Mesothelial cell of epicardium (in vitro differentiated cells): ENCODE data around the gene SLC25A29. TPM values are rescaled to one million over a fixed set of nuclear protein-coding genes. Genes with fewer than 3 reads are reported as not detected.
A peak's percentile ranks its signal among the peaks of the same experiment; 100 is the strongest.
"Not testable (repeated sequence)": the region's sequence is repeated elsewhere in the genome, so short reads cannot be mapped to it uniquely, and the experiment has no call there.

Experiments used
- DNase-seq, 2 experiments: peaks; one replicate each; pipeline ENCODE4 v3.0.0; 2021; ENCODE audit warnings: low spot score in 2 of 2; ENCODE audit not compliant: unreplicated experiment in 2 of 2
- H3K27ac Mint-ChIP-seq: 2 replicates; pipeline ENCODE4 v1.8.0; 2021; ENCODE audit warnings: mixed read lengths
- H3K27me3 Mint-ChIP-seq: 2 replicates; pipeline ENCODE4 v1.8.0; 2021; ENCODE audit warnings: low read depth, mixed read lengths
- H3K36me3 Mint-ChIP-seq: 2 replicates; pipeline ENCODE4 v1.8.0; 2021; ENCODE audit warnings: mixed read lengths
- H3K4me1 Mint-ChIP-seq: 2 replicates; pipeline ENCODE4 v1.8.0; 2021; ENCODE audit warnings: mixed read lengths
- H3K4me3 Mint-ChIP-seq: 2 replicates; pipeline ENCODE4 v1.8.0; 2021; ENCODE audit warnings: mild to moderate bottlenecking, moderate library complexity, mixed read lengths
- H3K9me3 Mint-ChIP-seq: 2 replicates; pipeline ENCODE4 v1.8.0; 2021; ENCODE audit warnings: mixed read lengths
- CTCF ChIP-seq: fragments of 200-600 bp; sonication (generic); IDR thresholded peaks from one replicate; pipeline ENCODE4 v1.5.0; 2021; ENCODE audit warnings: antibody characterized with exemption; ENCODE audit not compliant: unreplicated experiment
- total RNA-seq: library from RNA; stranded (reverse); gene quantifications from 3 replicates; pipeline ENCODE4 v1.2.1, GENCODE V29; 2021

SLC25A29 gene
- total RNA-seq, 1 donor from 2014 or later: 102 TPM

GRCh38 chr14:100346306-100347091, 40.3 kb upstream of the SLC25A29 start:
- Mint-ChIP-seq H3K27ac (no peak overlapping the region), H3K27me3 (no peaks in the 10 kb centered on the region), H3K4me3 (no peak overlapping the region), H3K4me1 (no peaks in the 10 kb centered on the region), H3K36me3 (peaks cover 36% of the 10 kb centered on the region), H3K9me3 (no peaks in the 10 kb centered on the region)
- TF ChIP-seq CTCF: no peak
- DNase-seq: no peak

- H3K27ac Mint-ChIP-seq: no peak overlapping the region
- DNase-seq: no peak
- no peak for TF ChIP-seq CTCF
- no peaks in the 10 kb centered on the region for H3K9me3 Mint-ChIP-seq
- no peaks in the 10 kb centered on the region for H3K27me3 Mint-ChIP-seq
- H3K4me1 Mint-ChIP-seq: no peaks in the 10 kb centered on the region
- H3K36me3 Mint-ChIP-seq: peaks cover 34% of the 10 kb centered on the region
- no peak overlapping the region for H3K4me3 Mint-ChIP-seq
Observed at GRCh38 chr14:100345711-100346110, 39.5 kb upstream of the SLC25A29 start.

- H3K27me3 Mint-ChIP-seq, H3K27ac Mint-ChIP-seq, H3K4me3 Mint-ChIP-seq, H3K4me1 Mint-ChIP-seq, DNase-seq, H3K9me3 Mint-ChIP-seq: not testable (repeated sequence)
- peaks cover 35% of the 10 kb centered on the region for H3K36me3 Mint-ChIP-seq
Observed at GRCh38 chr14:100344657-100345056, 38.4 kb upstream of the SLC25A29 start.

- H3K4me3 Mint-ChIP-seq, H3K9me3 Mint-ChIP-seq, H3K4me1 Mint-ChIP-seq, DNase-seq, H3K27ac Mint-ChIP-seq, H3K27me3 Mint-ChIP-seq: not testable (repeated sequence)
- peaks cover 36% of the 10 kb centered on the region for H3K36me3 Mint-ChIP-seq
Observed at GRCh38 chr14:100342826-100343225, 36.6 kb upstream of the SLC25A29 start.

- no peaks in the 10 kb centered on the region for H3K27me3 Mint-ChIP-seq
- no peak for DNase-seq
- no peak for TF ChIP-seq CTCF
Observed at GRCh38 chr14:100342195-100342594, 36.0 kb upstream of the SLC25A29 start.

GRCh38 chr14:100341301-100342031, 35.2 kb upstream of the SLC25A29 start:
- H3K9me3 Mint-ChIP-seq: no peaks in the 10 kb centered on the region
- no peak overlapping the region for H3K4me3 Mint-ChIP-seq
- peaks cover 36% of the 10 kb centered on the region for H3K36me3 Mint-ChIP-seq
- peak overlapping the region; percentile 30 for H3K27ac Mint-ChIP-seq
- no peak for DNase-seq
- H3K4me1 Mint-ChIP-seq: no peaks in the 10 kb centered on the region
- TF ChIP-seq CTCF: no peak
- H3K27me3 Mint-ChIP-seq: no peaks in the 10 kb centered on the region

More at GRCh38 chr14:100342195-100342594, 36.0 kb upstream of the SLC25A29 start:
- Mint-ChIP-seq H3K4me3 (no peak overlapping the region), H3K9me3 (no peaks in the 10 kb centered on the region), H3K4me1 (no peaks in the 10 kb centered on the region), H3K27ac (no peak overlapping the region), H3K36me3 (peaks cover 36% of the 10 kb centered on the region)
